NCI-H2081 treated with DMSO at 0.1 percent for 48 hours (cell line): ENCODE results near the gene NISCH.

Experiments used
- DNase-seq: peaks from one replicate; lab custom pipeline; 2025; lab: John Stamatoyannopoulos, UW

Gene NISCH

DNA sequence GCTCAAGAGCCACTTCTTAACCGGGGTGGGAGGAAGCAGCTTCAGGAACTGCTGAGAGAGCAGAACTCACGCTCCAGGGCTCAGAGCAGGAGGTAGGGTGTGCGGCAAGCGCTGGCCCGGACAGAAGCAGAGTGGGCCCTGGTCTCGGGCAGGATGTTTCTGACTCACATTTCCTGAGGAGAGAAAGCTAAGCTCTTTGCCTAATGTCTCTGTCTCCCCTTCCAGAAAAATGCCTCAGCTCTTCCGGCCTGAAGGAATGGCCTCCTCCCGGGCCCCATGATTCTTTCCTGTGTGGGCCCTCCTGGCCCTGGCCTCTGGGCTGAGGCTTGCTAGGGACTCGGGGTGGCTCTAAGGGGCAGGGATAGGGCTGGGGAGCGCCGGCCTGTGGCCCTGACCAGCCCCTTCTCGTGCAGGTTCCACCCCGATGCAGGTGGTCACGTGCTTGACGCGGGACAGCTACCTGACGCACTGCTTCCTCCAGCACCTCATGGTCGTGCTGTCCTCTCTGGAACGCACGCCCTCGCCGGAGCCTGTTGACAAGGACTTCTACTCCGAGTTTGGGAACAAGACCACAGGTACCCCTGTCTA lies 35.6 kb downstream of the NISCH start:
- DNase-seq: no peak

DNA sequence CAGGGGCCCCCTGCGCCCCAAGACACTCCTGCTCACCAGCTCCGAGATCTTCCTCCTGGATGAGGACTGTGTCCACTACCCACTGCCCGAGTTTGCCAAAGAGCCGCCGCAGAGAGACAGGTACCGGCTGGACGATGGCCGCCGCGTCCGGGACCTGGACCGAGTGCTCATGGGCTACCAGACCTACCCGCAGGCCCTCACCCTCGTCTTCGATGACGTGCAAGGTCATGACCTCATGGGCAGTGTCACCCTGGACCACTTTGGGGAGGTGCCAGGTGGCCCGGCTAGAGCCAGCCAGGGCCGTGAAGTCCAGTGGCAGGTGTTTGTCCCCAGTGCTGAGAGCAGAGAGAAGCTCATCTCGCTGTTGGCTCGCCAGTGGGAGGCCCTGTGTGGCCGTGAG lies 36.7 kb downstream of the NISCH start:
- no peak for DNase-seq

- no peak for DNase-seq
Observed at GRCh38 chr3:52493232-52494017, 38.0 kb downstream of the NISCH start.

GRCh38 chr3:52494445-52494844 lies 39.0 kb downstream of the NISCH start:
- no peak for DNase-seq

DNA sequence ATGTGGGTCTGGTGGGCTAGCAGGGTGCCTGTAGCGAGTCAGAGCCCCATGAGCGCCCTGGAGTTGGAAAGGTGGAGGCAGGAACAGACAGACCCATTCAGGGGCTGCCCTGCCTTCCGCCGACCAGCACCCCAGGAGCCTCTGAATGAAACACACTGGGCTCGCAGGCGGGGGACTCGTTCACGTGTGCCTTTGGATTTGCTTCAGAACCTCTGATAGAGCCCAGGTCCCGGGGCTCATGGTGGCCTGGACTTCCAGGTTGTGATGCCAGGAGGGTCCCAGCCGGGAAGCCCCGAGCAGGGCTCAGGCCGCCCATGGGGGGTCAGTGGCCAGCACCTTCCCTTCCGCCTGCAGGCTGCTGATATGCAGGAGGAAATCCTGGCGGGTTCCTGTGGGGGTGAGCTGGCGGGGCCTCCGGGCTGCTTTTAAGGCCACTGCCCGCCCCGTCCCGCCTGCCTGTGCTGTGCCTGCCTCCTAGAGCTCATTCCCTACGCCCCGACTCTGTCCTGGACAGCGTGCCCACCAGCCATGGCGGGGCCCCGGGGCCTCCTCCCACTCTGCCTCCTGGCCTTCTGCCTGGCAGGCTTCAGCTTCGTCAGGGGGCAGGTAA lies 39.6 kb downstream of the NISCH start, which contains the start of gene STAB1:
Gene STAB1 (plus strand): TSS at position 453 of the 610 bp plus-strand sequence. CDS start 76 bp downstream, at position 529.
- DNase-seq: no peak

DNA sequence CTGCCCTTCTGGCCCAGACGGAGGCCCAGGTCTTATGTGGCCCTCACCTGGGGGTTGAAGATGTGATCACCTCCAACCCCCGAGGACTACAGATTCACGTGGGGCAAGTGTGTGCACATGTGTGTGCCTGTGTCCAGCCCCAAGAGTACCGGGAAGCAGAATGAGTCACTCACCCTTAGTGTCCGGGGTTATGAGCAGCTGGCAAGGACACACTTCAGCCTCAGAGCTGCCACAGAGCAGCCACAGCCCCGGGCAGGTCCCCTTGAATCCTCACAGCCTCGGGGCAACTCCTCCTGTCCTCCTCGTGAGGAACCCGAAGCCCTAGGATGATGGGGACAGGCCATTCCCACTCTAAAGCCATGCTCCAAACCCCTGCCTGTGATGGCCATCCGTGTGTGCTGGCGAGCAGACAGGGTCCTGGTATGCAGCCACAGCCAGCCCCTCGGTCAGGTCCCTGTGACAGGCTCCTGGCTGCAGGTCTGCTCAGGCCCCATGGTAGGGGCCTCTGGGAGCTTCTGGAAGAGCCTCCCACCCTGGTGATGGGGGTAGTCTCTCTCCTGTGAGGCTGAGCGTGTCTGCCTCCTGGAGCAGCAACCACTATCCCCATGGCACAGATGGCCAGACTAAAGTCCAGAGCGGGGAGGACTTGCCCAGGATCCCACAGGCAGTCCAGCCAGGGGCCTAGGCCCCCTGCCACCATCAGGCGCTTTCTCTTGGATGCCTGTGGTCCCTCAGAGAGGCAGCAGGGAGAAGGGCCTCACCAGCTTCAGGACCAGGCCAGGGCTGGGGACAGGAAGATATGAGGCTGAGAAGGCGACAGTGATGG lies 40.6 kb downstream of the NISCH start:
- no peak for DNase-seq

DNA sequence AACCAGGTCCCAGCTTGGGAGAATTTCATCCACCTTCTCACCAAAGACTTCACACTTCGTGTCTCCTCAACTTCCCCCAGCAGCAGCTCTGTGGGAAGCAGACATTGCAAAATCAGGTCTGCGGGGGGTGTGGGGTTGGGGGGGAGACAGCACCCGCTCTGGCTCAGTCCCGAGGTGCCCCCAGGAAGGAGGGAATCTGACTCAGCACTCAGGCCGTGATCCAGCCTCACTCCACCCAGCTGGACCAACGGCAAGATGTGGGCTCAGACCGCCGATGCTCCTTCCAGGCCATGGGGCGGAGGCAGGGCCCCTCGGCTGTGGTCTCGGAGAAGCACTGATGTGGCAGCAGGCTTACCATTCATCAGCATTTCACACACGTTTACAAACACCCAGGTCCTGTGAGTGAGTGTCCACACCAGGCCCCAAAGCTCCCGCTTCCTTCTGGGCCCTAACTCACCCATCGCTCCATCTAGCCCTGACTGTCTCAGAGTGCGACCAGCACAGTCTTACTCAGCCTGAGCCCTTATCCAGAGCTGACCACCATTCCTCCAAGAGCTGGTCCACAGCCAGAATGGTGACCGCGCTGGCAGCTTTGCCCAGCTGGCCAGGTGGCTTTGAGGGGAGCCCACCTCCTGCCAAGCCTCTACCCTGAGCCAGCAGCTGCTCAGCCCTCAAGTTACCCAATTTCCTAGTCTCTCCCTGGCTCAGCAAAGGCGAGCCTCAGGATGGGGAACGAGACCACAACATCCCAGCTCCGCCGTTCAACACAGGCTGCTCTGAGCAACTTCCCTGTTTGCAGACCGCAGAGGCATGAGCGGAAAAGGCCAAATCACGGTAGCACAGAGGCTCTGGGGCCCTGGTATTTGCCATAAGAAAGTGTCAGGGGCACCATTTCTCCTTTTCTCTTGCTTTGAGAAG lies 43.0 kb downstream of the NISCH start:
- no peak for DNase-seq

DNA sequence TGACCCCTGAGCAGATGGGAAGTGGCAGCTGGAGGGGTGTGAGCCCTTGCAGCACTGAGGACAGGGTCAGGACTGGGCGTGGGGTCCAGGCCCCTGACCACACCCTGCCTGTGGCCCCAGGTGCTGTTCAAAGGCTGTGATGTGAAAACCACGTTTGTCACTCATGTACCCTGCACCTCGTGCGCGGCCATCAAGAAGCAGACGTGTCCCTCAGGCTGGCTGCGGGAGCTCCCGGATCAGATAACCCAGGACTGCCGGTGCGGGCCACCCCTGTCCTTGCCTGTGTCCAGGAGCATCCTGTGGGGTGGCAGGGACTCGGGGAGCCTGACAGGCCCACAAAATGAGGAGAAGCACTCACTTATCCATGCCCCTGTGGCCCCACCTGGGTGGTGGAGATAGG lies 45.6 kb downstream of the NISCH start:
- no peak for DNase-seq

- DNase-seq: no peak
Observed at GRCh38 chr3:52502001-52502400, 46.6 kb downstream of the NISCH start.

DNA sequence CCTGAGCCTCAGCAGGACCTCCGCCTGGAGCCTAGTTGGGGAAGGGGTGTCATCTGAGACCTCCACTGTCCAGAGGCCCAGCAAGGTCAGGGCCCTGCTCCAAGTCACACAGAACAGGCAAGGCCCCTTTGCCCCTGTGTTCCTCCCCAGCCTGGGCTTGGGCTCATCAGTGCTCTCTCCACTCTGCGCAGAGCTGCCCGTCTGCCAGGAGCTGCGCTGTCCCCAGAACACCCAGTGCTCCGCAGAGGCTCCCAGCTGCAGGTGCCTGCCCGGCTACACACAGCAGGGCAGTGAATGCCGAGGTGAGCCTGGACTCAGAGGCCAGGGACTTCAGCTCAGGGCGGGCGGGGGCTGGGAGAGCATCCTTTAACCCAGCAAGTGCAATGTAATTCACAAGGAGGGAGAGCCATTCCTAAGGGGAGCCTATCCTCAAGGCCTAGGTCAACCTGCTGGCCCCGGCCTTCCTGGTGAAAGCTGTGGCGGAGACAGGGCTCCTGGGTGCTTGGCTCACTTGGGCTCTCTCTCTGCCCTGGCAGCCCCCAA lies 47.5 kb downstream of the NISCH start:
- DNase-seq: no peak

GRCh38 chr3:52503788-52504424 lies 48.5 kb downstream of the NISCH start:
- DNase-seq: no peak

DNA sequence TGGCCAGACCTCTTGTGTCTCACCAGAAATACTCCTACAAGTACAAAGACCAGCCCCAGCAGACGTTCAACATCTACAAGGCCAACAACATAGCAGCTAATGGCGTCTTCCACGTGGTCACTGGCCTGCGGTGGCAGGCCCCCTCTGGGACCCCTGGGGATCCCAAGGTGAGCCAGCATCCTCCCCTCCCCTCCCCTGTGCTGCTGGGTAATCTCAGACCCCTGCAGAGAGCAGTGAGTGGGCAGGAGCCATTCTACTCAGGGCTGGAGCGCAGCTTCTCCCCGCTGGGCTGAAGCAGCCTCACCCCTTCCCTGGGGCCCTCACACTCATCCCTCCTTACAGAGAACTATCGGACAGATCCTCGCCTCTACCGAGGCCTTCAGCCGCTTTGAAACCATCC lies 49.6 kb downstream of the NISCH start:
- no peak for DNase-seq

DNA sequence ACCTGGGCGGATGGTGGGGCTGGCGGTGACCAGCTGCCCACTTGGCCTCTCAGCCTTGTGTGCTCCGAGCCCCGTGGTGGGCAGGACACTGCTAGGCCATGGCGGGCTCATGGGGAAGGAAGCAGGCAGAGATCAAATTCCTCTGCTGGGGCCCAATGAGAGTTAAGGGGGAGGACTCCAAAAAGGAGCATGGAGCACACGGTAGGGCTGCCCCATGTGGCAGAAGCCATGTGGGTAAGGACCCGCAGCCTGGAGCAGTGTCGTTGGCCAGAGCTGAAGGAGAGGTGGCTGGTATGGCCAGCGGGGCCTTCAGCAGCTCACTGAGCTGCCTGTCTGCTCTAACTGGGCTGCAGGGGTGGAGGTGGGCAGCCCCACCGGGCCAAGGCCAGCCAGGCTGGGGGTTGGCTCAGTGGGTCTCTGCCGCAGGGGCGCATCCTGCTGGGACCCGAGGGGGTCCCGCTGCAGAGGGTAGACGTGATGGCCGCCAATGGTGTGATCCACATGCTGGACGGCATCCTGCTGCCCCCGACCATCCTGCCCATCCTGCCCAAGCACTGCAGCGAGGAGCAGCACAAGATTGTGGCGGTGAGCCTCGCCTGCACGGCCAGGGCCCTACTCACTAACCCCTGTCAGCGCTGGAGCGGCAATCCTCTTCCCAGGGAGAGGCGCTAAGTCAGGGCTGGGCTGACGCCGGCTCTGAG lies 51.0 kb downstream of the NISCH start:
- no peak for DNase-seq

- DNase-seq: no peak
Observed at GRCh38 chr3:52507359-52507758, 52.0 kb downstream of the NISCH start.

GRCh38 chr3:52509753-52510328 lies 54.4 kb downstream of the NISCH start:
- no peak for DNase-seq

- DNase-seq: no peak
Observed at GRCh38 chr3:52511509-52511908, 56.1 kb downstream of the NISCH start.

- DNase-seq: no peak
Observed at GRCh38 chr3:52512105-52512504, 56.7 kb downstream of the NISCH start.

DNA sequence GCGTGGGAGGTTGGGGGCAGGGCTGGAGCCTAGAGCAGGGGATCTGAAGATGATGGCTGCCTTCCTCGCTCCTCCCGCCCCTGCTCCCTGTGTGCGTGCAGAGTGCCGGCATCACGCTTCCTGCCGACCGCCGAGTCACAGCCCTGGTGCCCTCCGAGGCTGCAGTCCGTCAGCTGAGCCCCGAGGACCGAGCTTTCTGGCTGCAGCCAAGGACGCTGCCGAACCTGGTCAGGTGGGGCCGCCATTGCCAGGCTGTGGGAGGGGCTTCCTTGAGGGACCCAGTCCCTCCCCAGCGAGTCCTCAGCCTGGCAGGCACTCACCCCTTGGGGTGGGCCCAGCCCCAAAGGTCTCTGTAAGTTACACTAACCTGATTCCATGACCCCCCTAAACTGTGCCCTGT lies 57.3 kb downstream of the NISCH start:
- no peak for DNase-seq

- no peak for DNase-seq
Observed at GRCh38 chr3:52513281-52513680, 57.9 kb downstream of the NISCH start.

DNA sequence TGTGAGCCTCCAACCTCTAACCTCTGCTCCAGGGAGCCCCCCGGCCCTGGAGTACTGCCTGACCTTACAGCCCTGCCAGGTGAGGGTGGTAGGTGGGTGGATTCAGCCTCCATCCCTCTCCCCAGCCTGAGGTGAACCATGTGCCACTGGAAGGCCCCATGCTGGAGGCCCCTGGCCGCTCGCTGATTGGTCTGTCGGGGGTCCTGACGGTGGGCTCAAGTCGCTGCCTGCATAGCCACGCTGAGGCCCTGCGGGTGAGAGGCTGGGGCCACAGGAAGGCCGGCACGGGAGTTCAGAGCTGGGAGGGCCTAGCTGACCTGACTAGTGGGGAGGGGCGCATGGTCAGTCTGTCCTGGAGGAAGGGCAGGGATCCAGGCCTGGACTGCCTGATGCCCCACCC lies 59.2 kb downstream of the NISCH start:
- DNase-seq: no peak
